Activated naive CD4-positive, alpha-beta T cell treated with Interleukin-2 at 50 U/mL for 16 hours (primary cell): ENCODE measurements around the gene PANK3.
"Not testable (repeated sequence)": the region's sequence is repeated elsewhere in the genome, so short reads cannot be mapped to it uniquely, and the experiment has no call there.

Experiments
- DNase-seq: peaks from one replicate; pipeline ENCODE4 v3.0.0-alpha.2; 2020

PANK3 gene

DNA sequence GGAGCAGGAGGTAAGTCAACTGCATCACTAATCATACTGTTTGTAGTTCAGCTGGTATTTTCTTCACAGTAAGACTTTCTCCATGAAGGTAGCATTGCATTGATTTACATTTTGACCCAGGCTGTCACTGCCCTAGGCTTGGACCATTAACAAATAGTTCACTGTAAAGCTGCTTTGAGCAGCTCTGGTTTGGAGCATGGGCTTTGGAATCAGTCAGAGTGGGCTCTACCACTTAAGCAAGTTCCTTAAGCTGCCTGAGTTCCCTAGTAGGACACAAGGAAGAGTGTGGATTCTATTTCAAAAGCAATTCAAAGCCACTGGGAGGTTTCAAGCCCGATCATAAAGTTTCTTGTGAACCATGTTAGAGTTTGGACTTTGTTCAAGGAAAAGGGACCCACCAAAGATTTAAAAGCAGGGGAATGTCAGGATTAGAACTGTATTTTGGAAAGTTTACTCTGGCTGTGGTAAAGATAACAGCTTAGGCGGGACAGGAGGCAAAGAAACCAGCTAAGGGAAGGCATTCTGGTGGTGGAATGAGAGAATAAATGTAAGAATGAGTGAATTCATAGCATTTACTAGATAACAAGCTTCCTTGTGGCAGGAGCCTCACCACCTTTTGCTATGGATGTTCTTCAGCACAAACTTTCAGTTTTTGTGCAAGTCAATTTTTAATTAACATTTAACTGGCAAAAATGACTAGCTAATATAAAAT lies 12.3 kb upstream of the PANK3 start:
- DNase-seq, result no peak

DNA sequence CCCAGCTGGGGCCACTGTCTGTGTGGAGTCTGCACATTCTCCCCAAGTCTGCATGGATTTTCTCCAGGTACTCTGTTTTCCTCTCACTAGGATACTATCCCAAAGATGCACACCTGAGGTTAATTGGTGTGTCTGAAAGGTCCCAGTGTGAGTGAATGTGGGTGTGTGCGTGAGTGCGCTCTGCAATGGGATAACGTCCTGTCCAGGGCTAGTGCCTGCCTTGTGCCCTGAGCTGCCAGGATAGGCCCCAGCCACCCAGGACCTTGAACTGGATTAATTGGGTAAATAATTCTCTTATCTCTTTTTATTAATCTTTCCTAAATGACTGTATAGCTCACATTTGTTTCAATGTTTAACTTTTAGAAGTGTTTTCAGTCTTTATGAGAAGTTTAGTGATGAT lies 11.5 kb upstream of the PANK3 start:
- DNase-seq, result no peak

DNA sequence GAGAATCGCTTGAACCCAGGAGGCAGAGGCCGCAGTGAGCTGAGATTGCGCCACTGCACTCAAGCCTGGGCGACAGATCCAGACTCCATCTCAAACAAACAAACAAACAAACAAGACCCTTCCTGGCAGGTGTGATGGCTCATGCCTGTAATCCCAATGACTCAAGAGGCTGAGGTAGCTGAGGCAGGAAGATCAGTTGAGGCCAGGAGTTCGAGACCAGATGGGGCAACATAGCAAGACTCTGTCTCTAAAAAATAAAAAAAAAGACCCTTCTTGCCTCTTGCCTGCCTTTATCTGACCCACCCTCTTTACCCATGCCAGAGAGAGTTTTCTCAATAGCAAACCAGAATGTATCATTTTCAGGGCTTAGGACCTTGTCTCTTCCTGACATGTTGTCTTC lies 8.8 kb upstream of the PANK3 start:
- no peak for DNase-seq

DNA sequence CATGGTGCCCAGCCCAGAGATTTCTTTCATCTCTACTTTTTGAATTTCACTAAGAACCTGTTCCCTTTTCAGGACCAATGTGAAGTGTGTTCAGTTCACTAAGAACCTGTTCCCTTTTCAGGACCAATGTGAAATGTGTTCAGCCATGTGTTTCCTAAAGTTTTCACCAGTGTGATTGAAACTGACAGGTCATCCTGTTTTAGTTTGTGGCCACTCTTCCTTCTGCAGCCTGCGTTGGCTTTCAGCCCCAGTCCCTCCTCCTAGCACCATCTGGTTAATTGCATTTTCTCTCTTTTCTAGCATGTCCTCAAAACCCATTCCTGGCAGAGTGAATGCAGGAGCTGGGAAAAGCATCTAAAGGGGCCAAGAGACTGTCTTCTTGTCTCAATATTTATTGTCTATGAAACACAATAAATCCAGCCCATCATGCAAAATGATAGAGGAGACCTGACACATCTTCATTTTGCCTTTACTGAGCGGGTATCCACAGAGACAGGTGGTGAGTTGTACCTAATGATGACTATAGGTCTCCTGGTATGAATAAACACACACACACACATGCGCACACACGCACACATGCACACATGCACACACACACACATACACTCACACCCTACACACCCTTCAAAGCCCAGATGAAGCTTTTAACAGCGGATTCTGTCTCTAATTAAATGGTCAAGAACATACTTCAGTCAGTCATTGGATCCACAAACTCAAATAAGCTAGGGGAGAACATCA lies 6.1 kb upstream of the PANK3 start:
- no peak for DNase-seq

DNA sequence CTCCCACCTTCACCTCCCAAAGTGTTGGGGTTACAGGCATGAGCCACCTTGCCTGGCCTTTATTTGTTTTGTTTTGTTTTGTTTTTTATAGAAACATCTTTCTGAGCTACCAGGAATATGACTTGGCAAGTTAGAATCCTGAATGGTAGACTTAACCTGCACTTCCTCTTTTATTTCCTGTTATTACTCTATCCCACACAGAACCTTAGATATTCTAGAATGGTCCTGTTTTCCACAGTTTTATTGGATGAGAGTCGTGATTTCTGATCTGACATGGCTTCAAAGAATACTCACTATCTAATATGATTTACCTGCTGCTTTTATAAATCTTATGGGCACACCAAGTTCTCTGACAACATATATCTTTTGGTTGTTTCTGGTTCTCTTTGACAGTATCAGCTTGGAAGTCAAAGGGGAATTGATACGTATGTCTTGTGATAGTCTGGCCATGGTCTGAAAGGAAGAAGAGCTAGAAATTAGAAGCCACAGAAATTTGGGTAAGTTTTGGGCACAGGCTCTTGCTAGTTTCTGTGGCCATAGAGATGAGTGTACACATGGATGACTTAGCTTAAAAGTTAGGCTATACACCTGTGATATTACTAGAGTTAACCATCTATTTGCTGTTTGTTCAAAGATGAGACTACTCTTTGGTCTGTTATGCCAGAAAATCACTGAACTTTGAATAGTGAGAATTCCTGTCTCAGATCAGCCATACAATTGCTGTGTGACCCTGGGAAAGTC lies 4.7 kb upstream of the PANK3 start:
- DNase-seq, result no peak

DNA sequence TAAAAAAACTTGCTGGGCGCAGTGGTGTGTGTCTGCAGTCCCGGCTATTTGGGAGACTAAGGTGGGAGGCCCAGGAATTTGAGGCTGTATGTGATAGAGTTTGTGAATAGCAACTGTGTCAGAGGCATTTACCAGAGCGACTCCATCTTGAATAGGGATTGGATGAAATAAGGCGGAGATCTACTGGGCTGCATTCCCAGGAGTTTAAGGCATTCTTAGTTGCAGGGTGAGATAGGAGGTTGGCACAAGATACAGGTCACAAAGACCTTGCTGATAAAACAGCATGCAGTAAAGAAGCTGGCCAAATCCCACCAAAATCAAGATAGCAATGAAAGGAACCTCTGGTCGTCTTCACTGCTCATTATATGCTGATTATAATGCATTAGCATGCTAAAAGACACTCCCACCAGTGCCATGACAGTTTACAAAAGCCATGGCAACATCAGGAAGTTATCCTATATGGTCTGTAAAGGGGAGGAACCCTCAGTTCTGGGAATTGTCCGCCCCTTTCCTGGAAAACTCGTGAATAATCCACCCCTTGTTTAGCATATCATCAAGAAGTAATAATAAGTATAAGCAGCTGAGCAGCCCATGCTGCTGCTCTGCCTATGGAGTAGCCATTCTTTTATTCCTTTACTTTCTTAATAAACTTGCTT lies 1.8 kb upstream of the PANK3 start:
- not testable (repeated sequence) for DNase-seq

DNA sequence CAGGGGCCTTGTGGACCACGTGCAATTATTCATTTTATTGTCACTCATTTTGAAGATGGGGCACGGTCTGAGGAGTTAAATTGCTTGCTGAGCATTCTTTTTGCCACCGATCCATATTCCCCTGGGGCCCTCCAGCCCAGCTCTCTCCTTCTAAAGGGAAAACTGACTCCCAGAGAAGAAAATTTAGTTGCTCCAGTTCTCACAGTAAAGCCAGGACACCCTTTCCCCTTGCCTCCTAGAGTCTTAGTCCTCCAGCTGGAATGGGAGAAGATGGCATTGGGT lies 1.0 kb upstream of the PANK3 start:
- no peak for DNase-seq

DNA sequence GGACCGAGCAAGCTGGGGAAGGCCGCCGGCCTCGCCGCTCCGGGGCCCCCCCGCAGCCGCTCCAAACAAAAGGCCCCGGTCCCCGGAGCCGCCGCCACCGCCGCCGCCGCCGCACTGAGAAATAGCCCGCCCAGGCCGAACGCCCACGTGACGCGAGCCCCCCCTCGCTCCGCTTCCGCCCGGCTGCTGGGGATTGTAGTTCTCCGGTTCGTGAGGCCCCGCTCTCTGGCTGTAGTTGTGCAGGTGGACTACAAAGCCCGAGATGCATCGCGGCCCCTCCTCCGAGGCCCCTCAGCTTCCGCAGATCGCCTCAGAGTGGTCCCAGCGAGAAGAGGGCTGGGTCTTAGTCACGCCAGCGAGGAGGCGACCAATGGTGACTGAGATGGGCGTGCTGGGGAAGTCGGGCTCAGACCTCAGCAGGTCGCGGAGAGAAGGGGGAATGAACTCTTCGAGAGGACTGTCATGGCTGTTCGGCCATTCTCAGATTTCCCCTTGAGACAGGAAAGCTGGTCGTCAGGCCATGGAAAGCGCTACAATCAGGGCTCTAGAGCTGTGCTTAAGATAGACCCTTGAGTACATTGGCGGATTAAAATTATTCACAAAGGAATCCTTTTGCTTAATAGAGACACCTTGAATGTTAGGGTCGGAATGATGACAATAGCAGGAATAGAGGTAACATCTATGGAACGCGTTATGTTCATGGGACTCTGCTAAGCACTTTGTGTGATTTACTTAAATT lies 489 bp upstream of the PANK3 start:
- DNase-seq, result peak; percentile 98

DNA sequence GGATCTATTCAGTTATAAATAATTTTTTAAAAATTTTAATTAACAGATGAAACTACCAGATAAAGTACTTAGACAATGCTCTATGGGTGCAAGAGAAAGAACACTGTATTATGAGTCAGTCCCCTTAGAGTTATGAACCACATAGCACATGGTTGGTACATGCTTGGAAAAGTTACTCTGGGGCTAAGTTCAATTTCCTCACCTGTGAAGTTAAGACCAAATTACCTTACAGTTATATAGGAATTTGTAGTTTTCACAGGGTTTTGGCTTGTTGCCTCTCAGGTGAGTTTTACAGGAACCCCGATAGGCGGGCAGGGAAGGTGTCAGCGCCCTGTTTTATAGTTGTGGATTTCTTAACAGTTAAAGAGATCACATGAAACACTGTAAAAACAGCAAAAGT lies 1.2 kb downstream of the PANK3 start:
- no peak for DNase-seq

DNA sequence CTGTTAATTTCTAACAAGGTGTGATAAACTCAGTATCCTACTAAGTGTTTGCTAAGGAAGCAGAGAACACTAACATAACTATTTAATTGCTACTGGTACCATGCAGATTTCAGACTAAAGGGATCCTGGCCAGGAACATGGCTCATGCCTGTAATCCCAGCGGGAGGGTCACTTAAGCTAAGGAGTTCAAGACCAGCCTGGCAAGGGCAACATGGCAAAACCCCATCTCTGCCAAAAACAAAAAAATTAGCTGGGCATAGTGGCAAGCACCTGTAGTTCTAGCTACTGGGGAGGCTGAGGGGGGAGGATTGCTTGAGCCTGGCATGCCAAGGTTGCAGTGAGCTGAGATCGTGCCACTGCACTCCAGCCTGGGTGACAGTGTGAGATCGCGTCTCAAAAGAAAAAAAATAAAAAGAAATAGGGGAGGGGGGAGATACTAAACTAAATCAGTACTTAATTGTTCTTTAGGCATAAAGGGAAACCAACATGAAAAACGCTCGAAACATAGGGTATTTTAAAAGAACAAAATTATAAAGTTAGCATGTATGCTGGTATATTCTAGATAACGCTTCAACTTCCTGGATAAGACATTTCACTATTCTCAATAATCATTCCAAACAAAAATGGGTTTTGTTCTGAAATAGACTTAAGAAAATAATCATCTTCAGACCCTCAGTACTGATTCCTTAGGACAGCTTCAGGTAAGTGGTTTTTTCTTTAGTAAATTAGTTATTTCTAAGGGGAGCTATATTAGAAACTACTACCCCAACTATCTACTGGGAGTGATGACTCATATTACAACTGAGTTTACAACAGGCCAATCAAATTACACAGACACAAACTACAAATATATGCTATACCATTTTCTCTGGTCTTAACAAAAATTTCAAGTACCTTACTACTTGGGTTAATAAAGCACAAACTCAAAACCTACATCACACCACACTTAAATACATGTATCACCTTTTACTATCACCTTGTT lies 3.5 kb downstream of the PANK3 start:
- DNase-seq, result no peak

DNA sequence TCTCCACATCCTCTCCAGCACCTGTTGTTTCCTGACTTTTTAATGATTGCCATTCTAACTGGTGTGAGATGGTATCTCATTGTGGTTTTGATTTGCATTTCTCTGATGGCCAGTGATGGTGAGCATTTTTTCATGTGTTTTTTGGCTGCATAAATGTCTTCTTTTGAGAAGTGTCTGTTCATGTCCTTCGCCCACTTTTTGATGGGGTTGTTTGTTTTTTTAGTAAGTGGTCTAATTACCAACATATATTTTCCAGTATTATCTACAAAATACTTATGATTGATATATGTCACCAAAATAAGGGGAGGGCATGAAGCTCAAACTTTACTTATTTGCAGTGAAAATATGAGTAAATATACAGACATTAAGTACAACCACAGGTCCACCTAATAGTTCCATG lies 5.0 kb downstream of the PANK3 start:
- not testable (repeated sequence) for DNase-seq

DNA sequence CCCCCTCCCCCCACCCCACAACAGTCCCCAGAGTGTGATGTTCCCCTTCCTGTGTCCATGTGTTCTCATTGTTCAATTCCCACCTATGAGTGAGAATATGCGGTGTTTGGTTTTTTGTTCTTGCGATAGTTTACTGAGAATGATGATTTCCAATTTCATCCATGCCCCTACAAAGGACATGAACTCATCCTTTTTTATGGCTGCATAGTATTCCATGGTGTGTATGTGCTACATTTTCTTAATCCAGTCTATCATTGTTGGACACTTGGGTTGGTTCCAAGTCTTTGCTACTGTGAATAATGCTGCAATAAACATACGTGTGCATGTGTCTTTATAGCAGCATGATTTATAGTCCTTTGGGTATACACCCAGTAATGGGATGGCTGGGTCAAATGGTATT lies 5.5 kb downstream of the PANK3 start:
- DNase-seq, result not testable (repeated sequence)

DNA sequence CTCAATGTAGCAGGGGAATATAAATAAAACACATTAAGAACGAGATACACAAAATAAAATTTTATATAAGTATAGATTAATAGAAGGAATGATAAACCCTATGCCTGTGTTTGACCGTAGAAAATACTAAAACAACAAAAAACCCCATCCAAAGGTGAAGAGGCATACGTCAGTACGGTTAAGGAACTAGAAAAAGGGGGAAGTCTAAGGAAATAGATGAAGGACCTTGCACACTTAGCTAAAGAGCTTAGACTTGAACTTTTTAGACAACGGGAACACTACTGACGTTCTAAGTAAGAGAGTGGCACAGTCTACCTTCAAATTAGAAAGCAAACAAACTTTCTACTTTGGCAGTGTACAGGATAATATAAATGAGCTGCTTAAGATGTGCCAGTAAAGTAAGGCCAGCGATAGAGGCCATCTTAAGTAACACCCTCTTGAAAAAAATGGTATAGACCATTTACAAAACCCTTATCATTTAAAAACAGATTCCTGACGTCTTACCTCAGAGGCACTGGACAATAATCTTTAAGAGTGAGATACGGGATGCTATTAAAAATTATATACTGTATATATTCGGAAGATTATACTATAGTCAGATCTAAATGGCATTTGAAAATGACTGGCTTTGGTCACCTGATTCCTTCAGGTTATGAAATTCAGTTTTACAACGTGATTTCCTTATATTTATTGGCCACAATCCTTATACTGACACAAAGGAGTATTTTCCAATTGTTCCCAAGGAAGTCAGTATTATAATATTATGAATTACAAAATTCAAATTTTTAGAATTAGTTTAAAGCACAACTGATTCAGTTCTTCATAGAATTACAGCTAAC lies 8.5 kb downstream of the PANK3 start:
- no peak for DNase-seq

DNA sequence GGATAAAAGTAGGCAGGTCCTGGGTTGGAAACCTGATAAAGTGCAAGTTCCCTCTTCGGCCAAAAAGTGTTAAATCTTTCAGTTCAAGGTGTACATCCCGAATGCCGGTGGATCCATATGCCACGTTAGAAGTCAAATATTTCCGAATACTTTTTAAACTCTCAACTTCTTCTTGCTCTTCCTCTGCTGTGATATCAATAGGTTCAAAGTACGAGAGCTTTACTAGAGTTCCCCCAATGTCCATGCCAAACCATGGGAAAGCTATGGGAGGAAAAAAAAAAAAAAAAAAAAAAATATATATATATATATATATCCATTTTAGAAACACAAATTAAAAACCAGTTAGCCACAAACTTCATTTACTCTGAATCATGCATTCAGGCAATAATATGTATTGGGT lies 10.4 kb downstream of the PANK3 start:
- DNase-seq, result no peak

DNA sequence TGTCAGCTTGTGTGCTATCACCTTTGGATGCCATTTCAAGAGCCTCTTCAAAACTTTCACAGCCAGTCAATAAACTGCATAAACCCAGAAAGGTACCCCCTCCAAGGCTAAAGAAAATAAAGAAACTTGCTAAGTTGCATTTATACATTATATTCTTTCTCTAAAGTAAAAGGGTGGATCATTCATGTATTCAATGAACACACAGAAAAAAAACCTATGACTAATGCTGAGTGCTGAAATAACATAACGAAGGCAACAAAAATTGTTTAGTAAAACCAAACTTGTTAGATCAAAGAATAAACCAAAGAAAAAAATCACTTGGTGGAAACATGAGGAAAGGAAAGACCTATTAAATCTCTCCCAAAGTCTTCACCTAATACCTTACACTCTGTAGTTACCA lies 15.2 kb downstream of the PANK3 start:
- DNase-seq, result no peak

DNA sequence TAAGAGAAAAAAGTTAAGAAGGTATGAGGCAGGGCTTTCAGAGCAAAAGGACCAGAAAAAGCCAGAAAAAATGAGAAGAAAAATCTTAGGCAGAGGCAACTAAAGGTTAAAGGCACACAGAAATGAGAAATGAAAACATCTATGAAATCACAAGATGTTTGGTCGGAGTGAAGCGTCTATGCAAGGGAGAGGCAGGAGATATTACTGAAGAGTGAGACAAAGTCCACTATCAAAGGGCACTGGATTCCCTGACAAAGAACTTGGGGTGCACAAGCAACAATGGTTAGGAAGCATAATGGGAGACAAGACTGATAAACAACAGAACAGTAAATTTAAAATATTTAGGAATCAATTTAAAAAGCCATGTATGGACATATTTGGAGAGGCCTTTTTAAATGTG lies 16.9 kb downstream of the PANK3 start:
- no peak for DNase-seq

DNA sequence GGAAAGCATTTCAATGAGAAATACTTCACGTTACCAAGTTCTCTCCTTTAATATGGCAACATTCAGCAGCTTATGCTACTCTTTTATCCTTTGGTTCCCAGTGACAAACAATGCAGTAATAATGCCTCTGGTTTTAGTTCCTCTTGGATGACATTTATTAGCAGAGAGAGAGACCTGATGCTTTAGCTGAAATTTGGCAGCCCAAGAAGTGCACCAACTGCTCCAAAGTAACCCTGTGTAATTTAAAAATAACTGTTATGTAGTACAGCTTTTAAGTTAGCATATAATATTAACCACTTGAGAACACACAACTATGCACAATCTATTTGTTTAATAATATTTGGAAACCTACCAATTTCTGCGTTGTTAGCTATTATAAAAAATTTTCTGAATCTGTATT lies 21.8 kb downstream of the PANK3 start:
- no peak for DNase-seq

DNA sequence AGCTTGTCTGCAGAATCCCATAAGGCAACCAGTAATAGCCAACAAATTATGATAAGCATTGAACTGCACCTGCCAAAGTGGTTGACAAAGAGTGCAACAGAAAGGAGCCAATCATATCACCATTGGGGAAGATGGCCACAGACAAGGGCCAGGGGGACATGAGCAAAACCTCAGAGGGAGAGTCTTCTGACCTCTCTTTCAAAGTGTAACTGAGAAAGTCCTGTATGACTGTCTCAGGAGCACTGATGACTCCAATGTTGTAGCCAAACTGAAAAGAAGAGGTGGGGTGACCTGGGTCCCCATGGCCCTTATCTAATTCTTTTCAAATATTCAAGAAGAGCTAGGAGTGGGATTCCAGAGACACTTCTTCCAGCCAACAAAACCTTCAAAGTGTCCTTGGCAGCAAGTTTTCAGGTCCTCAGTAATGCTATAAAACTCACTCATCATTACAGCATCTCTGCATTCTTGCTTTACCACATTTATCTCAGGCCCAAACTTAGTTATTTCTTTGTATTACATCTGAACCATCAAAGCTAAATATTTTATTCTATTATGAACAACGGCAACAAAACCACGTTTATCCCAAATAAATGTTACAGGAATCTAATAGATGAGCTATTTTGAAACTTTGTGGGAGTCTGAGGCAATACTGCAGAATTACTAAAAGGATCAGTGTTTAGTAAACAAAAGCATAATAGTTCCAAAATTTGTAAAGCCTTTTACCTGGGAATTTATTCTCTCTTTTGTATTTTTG lies 25.6 kb downstream of the PANK3 start:
- no peak for DNase-seq

DNA sequence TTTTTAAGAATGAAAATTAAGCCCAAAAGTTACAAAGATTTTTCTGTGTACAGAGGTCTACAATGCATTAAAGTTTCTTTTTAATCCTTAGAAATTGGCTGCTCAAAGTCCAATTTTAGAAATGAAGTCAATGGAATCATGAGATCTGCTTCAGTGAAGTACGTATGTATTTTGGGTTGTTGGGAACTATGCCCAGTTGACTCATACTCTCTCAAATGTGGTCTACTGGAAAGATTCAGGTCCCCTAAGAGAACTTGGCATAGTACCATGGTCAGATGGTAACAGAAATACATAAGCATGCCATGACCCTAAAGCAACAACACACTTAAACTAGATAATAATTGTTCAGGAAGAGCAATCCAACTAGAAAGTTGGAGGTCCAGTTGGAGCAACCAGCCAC lies 27.0 kb downstream of the PANK3 start:
- DNase-seq, result no peak

DNA sequence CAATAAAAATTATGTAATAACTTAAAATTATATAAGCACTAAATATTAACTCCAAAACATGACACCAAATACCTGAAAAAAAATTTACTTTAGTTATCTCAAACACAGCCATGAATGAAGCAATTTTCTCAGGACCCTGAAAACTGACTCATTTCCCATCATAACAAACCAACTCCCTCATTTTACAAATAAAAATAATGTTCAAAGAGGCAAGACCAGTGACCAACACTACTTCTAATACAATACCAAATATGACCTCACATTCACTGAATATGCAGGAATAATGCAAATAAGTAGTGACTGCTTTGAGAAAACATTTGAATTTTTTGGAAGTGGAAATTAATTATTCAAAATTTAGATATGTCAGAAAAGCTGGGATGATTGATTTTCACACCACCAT lies 28.5 kb downstream of the PANK3 start:
- DNase-seq, result no peak
